Pancreas (tissue), 10 donors: ENCODE data around the gene CACNA2D3. TPM values are rescaled to one million over a fixed set of nuclear protein-coding genes. Genes with fewer than 3 reads are reported as not detected.
A peak's percentile ranks its signal among the peaks of the same experiment; 100 is the strongest.

Experiments
- ATAC-seq, 4 donors: fragments of 200-7000 bp; cut with Tn5 transposase; one replicate each; pipeline versions ENCODE4 v1.8.0 to v1.9.1; 2020; ENCODE audit warnings: mild to moderate bottlenecking in 4 of 4, moderate library complexity in 4 of 4
- DNase-seq, 6 donors: peaks; one replicate each; pipeline ENCODE4 v3.0.0-alpha.2; 2020
- FAIRE-seq: peaks from 2 replicates; lab custom pipeline; 2012; peaks lifted over from hg19 to GRCh38; lab: Jason Lieb, UNC
- H3K27ac ChIP-seq, 4 donors: fragments of 200-600 bp; sonication (generic); 1 replicate in 3 of 4; 2 replicates in 1 of 4; pipeline versions ENCODE4 v1.5.0 to v1.8.0; 2020
- H3K27me3 ChIP-seq, 4 donors: fragments of 200-600 bp; one replicate each; pipeline ENCODE4 v1.8.0; 2021
- H3K36me3 ChIP-seq, 3 donors: fragments of 200-600 bp; sonication (generic) in 1 of 3; one replicate each; pipeline versions ENCODE4 v1.5.0 to v1.8.0; 2020 to 2021
- H3K4me1 ChIP-seq, 3 donors: fragments of 200-600 bp; one replicate each; pipeline ENCODE4 v1.8.0; 2021
- H3K4me3 ChIP-seq, 4 donors: fragments of 200-600 bp; sonication (generic) in 2 of 4; one replicate each; pipeline versions ENCODE4 v1.5.0 to v1.8.0; 2020 to 2021
- H3K9me3 ChIP-seq, 4 donors: fragments of 200-600 bp; one replicate each; pipeline ENCODE4 v1.8.0; 2021
- WGBS, 2 donors: extraction: QIAGEN DNeasy Blood & Tissue Kit; methylation state at CpG; one replicate each; pipeline ENCODE4 v1.1.7; 2013; 5-methylcytosine and 5-hydroxymethylcytosine counted together
- intact Hi-C, 3 donors: fragments of 100-400 bp; cut with DNase I; formaldehyde crosslinking; loops; one replicate each; pipeline versions ENCODE4 v1.11.1 to v1.14.2; 2022
- polyA plus RNA-seq, 2 donors: library from polyadenylated mRNA; stranded (reverse); fragments of 200-250 nt; gene quantifications; one replicate each; pipeline ENCODE4 v1.2.3, GENCODE V29; 2013
- total RNA-seq, 6 donors: library from RNA; stranded (reverse); fragmentation: NEBNext Ultra II Directional in 4 of 6; extraction: Animal tissue kit (Norgen Biotek cat#: 25700) in 4 of 6; gene quantifications; one replicate each; pipeline versions ENCODE4 v1.2.1 to v1.2.4, GENCODE V29; 2021 to 2023
- TF ChIP-seq, protein P1 (sequence below), 4 donors: fragments of 200-600 bp; sonication (generic) in 3 of 4; IDR thresholded peaks; one replicate each; pipeline versions ENCODE4 v1.5.0 to v1.8.0; 2021; ENCODE audit warnings: antibody characterized with exemption in 4 of 4
- donor health status: healthy with polysubstance abuse.
- donor health status: DM: no; HTN: no; CAD: no; lungs with moderate emphysema.
- donor health status: DM: no; HTN: no; CAD: no.
- donor health status: control.
- donor health status: control.
- donor health status: Bipolar disorder and iron deficiency.
- donor health status: DM: yes; HTN: yes; CAD: no.
- donor health status: DM: no; HTN: no; CAD: no.
- donor health status: DM: no; HTN: no; CAD: no.
- donor health status: DM: yes; HTN: yes; CAD: no.

The CACNA2D3 gene
- total and polyA plus RNA-seq, 8 donors, result 0.19 to 0.75 (median 0.37) TPM; not detected in 2

DNA sequence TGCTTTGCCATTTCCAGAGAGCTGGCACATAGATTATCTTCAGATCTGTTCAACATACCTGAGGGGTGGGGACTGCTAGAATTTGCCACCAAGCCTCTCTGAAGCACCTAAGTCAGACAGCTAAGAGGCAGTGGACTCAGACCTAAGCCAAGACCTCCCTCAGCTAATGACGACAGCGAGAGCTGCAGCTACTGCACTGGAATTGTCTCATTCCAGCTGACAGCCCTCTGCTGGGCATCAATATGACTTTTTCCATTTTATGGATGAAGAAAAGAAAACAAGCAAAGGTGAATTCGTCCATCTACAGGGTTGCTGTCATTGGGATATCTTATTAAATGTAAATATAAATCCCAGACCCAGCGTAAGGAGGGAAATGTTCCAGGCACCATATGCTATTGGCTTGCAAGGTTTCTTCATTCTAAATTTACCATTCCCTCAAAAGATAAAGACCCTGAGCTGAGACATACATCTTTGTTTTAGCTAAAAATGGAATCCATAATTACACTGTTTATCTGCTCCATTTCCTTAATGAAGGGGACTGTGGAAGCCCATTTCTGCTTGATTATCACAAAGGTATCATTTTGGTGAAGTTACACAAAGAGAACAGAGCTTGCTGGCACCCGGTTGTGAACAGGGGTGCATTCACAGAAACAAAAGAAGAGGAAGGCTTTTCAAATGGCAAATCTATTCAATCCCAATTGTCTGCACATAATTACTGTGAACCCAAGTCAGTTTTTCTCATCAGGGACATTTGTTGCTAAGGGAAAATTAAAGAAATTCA is 891.0 kb downstream of the CACNA2D3 start:
- ATAC-seq (peak in 1 of 4 donors; percentile 54), DNase-seq (no peak), FAIRE-seq (no peak)
- Histone ChIP-seq H3K4me3 (no peak overlapping the region), H3K9me3 (no peaks in the 10 kb centered on the region), H3K4me1 (no peaks in the 10 kb centered on the region), H3K27ac (no peak overlapping the region), H3K27me3 (no peaks in the 10 kb centered on the region), H3K36me3 (no peaks in the 10 kb centered on the region)
- intact Hi-C loops, result no loop called here
- TF ChIP-seq, protein P1, sequence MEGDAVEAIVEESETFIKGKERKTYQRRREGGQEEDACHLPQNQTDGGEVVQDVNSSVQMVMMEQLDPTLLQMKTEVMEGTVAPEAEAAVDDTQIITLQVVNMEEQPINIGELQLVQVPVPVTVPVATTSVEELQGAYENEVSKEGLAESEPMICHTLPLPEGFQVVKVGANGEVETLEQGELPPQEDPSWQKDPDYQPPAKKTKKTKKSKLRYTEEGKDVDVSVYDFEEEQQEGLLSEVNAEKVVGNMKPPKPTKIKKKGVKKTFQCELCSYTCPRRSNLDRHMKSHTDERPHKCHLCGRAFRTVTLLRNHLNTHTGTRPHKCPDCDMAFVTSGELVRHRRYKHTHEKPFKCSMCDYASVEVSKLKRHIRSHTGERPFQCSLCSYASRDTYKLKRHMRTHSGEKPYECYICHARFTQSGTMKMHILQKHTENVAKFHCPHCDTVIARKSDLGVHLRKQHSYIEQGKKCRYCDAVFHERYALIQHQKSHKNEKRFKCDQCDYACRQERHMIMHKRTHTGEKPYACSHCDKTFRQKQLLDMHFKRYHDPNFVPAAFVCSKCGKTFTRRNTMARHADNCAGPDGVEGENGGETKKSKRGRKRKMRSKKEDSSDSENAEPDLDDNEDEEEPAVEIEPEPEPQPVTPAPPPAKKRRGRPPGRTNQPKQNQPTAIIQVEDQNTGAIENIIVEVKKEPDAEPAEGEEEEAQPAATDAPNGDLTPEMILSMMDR (IDR thresholded peaks at IDR 0.05), result no peak
- 39 to 44% methylated on average over 5 of the region's 5 CpGs for WGBS, 2 donors

DNA sequence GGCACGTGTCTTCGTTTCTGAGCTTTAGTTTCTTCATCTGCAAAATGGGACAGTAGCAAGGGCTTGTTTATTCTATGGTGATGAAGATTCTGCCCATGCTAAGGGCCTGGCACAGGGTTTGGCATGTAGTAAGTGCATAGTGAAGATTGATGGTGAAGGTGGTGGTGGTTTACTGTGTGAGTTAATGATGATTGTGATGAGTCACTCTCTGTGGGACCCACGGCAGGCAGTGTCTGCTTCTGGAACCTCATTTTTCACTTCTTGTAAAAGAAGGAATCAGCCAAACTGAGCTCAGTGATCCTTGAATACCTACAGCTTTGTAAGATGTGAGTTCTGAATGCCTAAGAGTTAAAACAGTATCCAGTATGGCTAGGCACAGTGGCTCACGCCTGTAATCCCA is 891.7 kb downstream of the CACNA2D3 start:
- DNase-seq, result no peak
- ATAC-seq, result no peak
- 43 to 57% methylated on average over 4 of the region's 4 CpGs for WGBS, 2 donors
- intact Hi-C loops, result no loop called here
- no peaks in the 10 kb centered on the region for H3K4me1 ChIP-seq
- no peak overlapping the region for H3K4me3 ChIP-seq
- no peaks in the 10 kb centered on the region for H3K9me3 ChIP-seq
- no peak overlapping the region for H3K27ac ChIP-seq
- H3K36me3 ChIP-seq, result no peaks in the 10 kb centered on the region
- FAIRE-seq, result no peak
- no peaks in the 10 kb centered on the region for H3K27me3 ChIP-seq
- TF ChIP-seq, protein P1 (IDR thresholded peaks at IDR 0.05), result no peak

GRCh38 chr3:55014906-55015305 is 892.6 kb downstream of the CACNA2D3 start:
- intact Hi-C loops, result no loop called here
- H3K4me1 ChIP-seq, result no peaks in the 10 kb centered on the region
- no peak overlapping the region for H3K27ac ChIP-seq
- TF ChIP-seq, protein P1 (IDR thresholded peaks at IDR 0.05), result no peak
- no peaks in the 10 kb centered on the region for H3K27me3 ChIP-seq
- WGBS, 2 donors, result 58 to 67% methylated on average over 5 of the region's 5 CpGs
- no peak overlapping the region for H3K4me3 ChIP-seq
- ATAC-seq, result no peak
- H3K9me3 ChIP-seq, result no peaks in the 10 kb centered on the region
- DNase-seq, result no peak
- FAIRE-seq, result no peak
- no peaks in the 10 kb centered on the region for H3K36me3 ChIP-seq

- DNase-seq (no peak), ATAC-seq (no peak), FAIRE-seq (no peak)
- Histone ChIP-seq H3K4me3 (no peak overlapping the region), H3K36me3 (no peaks in the 10 kb centered on the region), H3K27me3 (no peaks in the 10 kb centered on the region), H3K27ac (no peak overlapping the region), H3K4me1 (no peaks in the 10 kb centered on the region), H3K9me3 (no peaks in the 10 kb centered on the region)
- TF ChIP-seq, protein P1 (IDR thresholded peaks at IDR 0.05), result no peak
- 88 to 98% methylated on average over 3 of the region's 3 CpGs for WGBS, 2 donors
- intact Hi-C loops, result no loop called here
Measured at GRCh38 chr3:55017876-55018275, 895.5 kb downstream of the CACNA2D3 start.

DNA sequence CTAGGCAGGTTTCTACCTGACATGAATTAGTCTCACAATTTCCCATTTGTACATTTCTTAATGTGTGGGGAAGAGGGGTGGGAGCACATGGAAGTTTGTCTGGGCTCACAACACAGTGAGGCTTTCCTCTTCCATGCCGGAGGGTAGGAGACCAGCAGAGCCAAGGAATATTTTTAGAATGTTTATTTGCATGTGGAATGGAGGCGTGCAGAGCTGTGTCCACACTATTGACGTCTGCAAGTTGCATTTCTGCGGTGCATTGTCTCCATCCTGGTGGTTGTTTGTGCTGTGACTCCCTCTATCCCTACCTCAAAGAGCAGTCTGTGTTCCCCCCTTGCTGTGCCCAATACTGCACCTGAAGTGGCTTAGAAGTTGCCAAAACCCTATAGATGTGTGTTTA is 908.6 kb downstream of the CACNA2D3 start:
- intact Hi-C loops, result no loop called here
- WGBS, 2 donors, result 50 to 52% methylated on average over 4 of the region's 4 CpGs
- Histone ChIP-seq H3K9me3 (no peaks in the 10 kb centered on the region), H3K27me3 (no peaks in the 10 kb centered on the region), H3K27ac (no peak overlapping the region), H3K36me3 (no peaks in the 10 kb centered on the region), H3K4me3 (no peak overlapping the region), H3K4me1 (no peaks in the 10 kb centered on the region)
- no peak for ATAC-seq
- TF ChIP-seq, protein P1 (IDR thresholded peaks at IDR 0.05), result no peak
- no peak for FAIRE-seq
- DNase-seq, result no peak
